Transverse colon (tissue), 4 donors: ENCODE results near the gene NDE1. TPM values are rescaled to one million over a fixed set of nuclear protein-coding genes. Genes with fewer than 3 reads are reported as not detected.
"Not testable (repeated sequence)": the region's sequence is repeated elsewhere in the genome, so short reads cannot be mapped to it uniquely, and the experiment has no call there.

ENCODE experiments used
- DNase-seq: peaks from one replicate; pipeline ENCODE4 v3.0.0-alpha.2; 2019
- H3K27ac ChIP-seq, 4 donors: fragments of 200-600 bp; sonication (generic); 2 replicates each; pipeline ENCODE4 v1.5.1; 2016 to 2018; ENCODE audit warnings: inconsistent platforms in 4 of 4
- H3K27me3 ChIP-seq: fragments of 200-600 bp; sonication (generic); 2 replicates; pipeline ENCODE4 v1.5.1; 2017; ENCODE audit warnings: inconsistent platforms
- H3K36me3 ChIP-seq, 4 donors: fragments of 200-600 bp; sonication (generic); 2 replicates each; pipeline ENCODE4 v1.5.1; 2017 to 2019; ENCODE audit warnings: inconsistent platforms in 4 of 4
- H3K4me1 ChIP-seq, 4 donors: fragments of 200-600 bp; sonication (generic); 2 replicates each; pipeline ENCODE4 v1.5.1; 2017 to 2020; ENCODE audit warnings: inconsistent platforms in 4 of 4
- H3K4me3 ChIP-seq, 4 donors: fragments of 200-600 bp; sonication (generic); 1 replicate in 1 of 4; 2 replicates in 3 of 4; pipeline versions ENCODE4 v1.5.1 to v1.6.1; 2017 to 2019; ENCODE audit warnings: inconsistent platforms in 4 of 4
- H3K9me3 ChIP-seq, 2 donors: fragments of 200-600 bp; sonication (generic); 2 replicates each; pipeline ENCODE4 v1.5.1; 2017 to 2019; ENCODE audit warnings: inconsistent platforms in 2 of 2
- EP300 ChIP-seq: sonication (generic); formaldehyde crosslinking; IDR thresholded peaks from one replicate; pipeline ENCODE4 v1.6.1; 2017; ENCODE audit warnings: antibody characterized with exemption, low read depth
- POLR2A ChIP-seq: fragments of 450-650 bp; IDR thresholded peaks from one replicate; pipeline ENCODE4 v1.6.1; 2016; ENCODE audit warnings: antibody characterized with exemption, mild to moderate bottlenecking, moderate library complexity
- POLR2AphosphoS5 ChIP-seq, 3 donors: sonication (generic); formaldehyde crosslinking; IDR thresholded peaks; one replicate each; pipeline ENCODE4 v1.6.1; 2016; ENCODE audit warnings: antibody characterized with exemption in 3 of 3
- WGBS, 2 donors: methylation state at CpG; one replicate each; pipeline ENCODE4 v1.1.5; 2018; ENCODE audit warnings: low coverage in 1 of 2; 5-methylcytosine and 5-hydroxymethylcytosine counted together
- in situ Hi-C, 4 donors: fragments of 200-750 bp; cut with MboI; loops; one replicate each; pipeline versions ENCODE4 v1.15.0 to v1.15.1; 2017; ENCODE audit warnings: low sequenced_read_pairs in 3 of 4, low pct_ligation_motif_present in 1 of 4, low pct_unique_long_range_greater_than_20kb in 1 of 4
- intact Hi-C: fragments of 100-400 bp; cut with DNase I; formaldehyde crosslinking; loops from one replicate; pipeline ENCODE4 v1.15.1; 2023; ENCODE audit warnings: low total_unique reads
- total RNA-seq, 4 donors: library from RNA; depleted of rRNA; stranded (reverse); fragments of >200 nt; gene quantifications; one replicate each; pipeline ENCODE4 v1.1.0, GENCODE V29; 2016
- TF ChIP-seq, protein P1 (sequence below), 5 experiments: fragments of 200-600 bp in 3 of 5; fragments of 450-650 bp in 2 of 5; sonication (generic) in 3 of 5; IDR thresholded peaks; 1 replicate in 2 of 5; 2 replicates in 3 of 5; pipeline ENCODE4 v1.5.1; 2016 to 2017; ENCODE audit warnings: antibody characterized with exemption in 5 of 5, inconsistent platforms in 3 of 5, mild to moderate bottlenecking in 2 of 5, moderate library complexity in 1 of 5

Gene NDE1
- total RNA-seq, 4 donors from 2014 or later = 21.0 to 47.6 (median 36.3) TPM

GRCh38 chr16:15723808-15724207 lies 73.8 kb downstream of the NDE1 start:
- in situ Hi-C loops (no loop called here), intact Hi-C loops (no loop called here)
- TF ChIP-seq EP300 (no peak), POLR2AphosphoS5 (IDR thresholded peaks at IDR 0.05) (no peak), POLR2A (no peak)
- TF ChIP-seq, protein P1, sequence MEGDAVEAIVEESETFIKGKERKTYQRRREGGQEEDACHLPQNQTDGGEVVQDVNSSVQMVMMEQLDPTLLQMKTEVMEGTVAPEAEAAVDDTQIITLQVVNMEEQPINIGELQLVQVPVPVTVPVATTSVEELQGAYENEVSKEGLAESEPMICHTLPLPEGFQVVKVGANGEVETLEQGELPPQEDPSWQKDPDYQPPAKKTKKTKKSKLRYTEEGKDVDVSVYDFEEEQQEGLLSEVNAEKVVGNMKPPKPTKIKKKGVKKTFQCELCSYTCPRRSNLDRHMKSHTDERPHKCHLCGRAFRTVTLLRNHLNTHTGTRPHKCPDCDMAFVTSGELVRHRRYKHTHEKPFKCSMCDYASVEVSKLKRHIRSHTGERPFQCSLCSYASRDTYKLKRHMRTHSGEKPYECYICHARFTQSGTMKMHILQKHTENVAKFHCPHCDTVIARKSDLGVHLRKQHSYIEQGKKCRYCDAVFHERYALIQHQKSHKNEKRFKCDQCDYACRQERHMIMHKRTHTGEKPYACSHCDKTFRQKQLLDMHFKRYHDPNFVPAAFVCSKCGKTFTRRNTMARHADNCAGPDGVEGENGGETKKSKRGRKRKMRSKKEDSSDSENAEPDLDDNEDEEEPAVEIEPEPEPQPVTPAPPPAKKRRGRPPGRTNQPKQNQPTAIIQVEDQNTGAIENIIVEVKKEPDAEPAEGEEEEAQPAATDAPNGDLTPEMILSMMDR (IDR thresholded peaks at IDR 0.05) = no peak
- WGBS, 2 donors = 82% methylated on average over 7 of the region's 7 CpGs; no CpG with 5 or more reads in 1 of the 2 donors
- Histone ChIP-seq H3K36me3 (peaks cover 0 to 49% (median 12%) of the 10 kb centered on the region in 4 donors), H3K27me3 (no peaks in the 10 kb centered on the region), H3K27ac (no peak overlapping the region), H3K4me3 (no peak overlapping the region), H3K9me3 (no peaks in the 10 kb centered on the region), H3K4me1 (peaks cover 0 to 9% (median 2%) of the 10 kb centered on the region in 4 donors)
- DNase-seq = no peak

DNA sequence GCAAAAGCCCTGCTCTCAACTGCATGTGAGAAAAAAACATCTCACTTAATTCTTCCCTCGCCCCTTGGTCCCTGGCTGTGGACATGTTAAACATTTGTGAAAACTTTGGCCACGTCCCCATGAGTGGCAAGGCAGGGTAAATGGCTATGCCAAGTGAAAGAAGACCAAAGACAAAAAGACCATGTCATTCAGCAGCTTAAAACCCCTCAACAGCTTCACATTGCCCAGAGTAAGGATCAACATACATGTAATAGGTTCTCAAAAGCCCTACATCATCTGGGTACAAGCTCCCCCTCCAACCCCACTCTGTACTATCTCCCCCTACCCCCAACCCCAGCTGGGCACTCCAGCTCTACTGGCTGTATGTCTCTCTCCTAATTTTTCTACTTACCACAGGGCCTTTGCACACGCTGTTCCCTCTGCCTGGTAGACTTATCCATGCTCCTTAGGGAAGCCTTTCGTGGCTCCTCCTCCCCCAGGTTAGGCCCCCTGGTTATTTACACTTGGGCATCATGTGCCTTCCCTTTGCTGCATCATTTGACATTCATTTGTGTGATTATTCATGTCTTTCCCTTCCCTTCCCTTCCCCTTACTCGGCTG lies 75.7 kb downstream of the NDE1 start:
- H3K36me3 ChIP-seq = peaks cover 0 to 30% (median 7%) of the 10 kb centered on the region in 4 donors
- no peak overlapping the region for H3K4me3 ChIP-seq
- intact Hi-C loops (no loop called here), in situ Hi-C loops (no loop called here)
- no peak for TF ChIP-seq POLR2A
- TF ChIP-seq, protein P1 (IDR thresholded peaks at IDR 0.05) = no peak
- no peak for TF ChIP-seq EP300
- no peak for TF ChIP-seq POLR2AphosphoS5 (IDR thresholded peaks at IDR 0.05)
- peak overlapping the region in 2 of 4 donors; percentile 40 to 48 for H3K27ac ChIP-seq
- peaks cover 0 to 9% (median 2%) of the 10 kb centered on the region in 4 donors for H3K4me1 ChIP-seq
- WGBS, 2 donors = 92 to 93% methylated on average over 3 to 5 of the region's 5 CpGs
- no peaks in the 10 kb centered on the region for H3K9me3 ChIP-seq
- no peaks in the 10 kb centered on the region for H3K27me3 ChIP-seq
- DNase-seq = no peak

- peak overlapping the region in 3 of 4 donors; percentile 28 to 48 (median 40) for H3K27ac ChIP-seq
- TF ChIP-seq EP300 (no peak), POLR2AphosphoS5 (IDR thresholded peaks at IDR 0.05) (peak in 1 of 3 donors; percentile 50)
- H3K27me3 ChIP-seq = no peaks in the 10 kb centered on the region
- 54% methylated on average over 18 of the region's 18 CpGs; no CpG with 5 or more reads in 1 of the 2 donors for WGBS, 2 donors
- intact Hi-C loops (no loop called here), in situ Hi-C loops (no loop called here)
- peaks cover 0 to 23% (median 4%) of the 10 kb centered on the region in 4 donors for H3K36me3 ChIP-seq
- DNase-seq = peak; percentile 79
- H3K4me3 ChIP-seq = no peak overlapping the region
- peaks cover 0 to 9% (median 2%) of the 10 kb centered on the region in 4 donors for H3K4me1 ChIP-seq
- H3K9me3 ChIP-seq = no peaks in the 10 kb centered on the region
Observed at GRCh38 chr16:15726715-15727114, 76.7 kb downstream of the NDE1 start.

DNA sequence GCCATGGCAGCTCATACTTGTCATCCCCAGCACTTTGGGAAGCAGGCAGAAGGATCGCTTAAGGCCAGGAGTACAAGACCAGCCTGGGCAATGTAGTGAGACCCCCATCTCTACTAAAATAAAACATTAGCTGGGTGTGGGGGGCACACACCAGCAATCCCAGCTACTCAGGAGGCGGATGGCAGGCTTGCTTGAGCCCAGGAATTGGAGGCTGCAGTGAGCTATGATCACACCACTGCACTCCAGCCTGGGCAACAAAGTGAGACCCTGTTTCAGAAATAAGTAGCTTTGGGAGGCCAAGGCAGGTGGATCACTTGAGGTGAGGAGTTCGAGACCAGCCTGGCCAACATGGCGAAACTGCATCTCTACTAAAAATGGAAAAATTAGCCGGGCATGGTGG lies 77.7 kb downstream of the NDE1 start:
- H3K4me3 ChIP-seq, in situ Hi-C loops, H3K9me3 ChIP-seq, intact Hi-C loops, H3K27me3 ChIP-seq, H3K4me1 ChIP-seq, DNase-seq: not testable (repeated sequence)
- H3K27ac ChIP-seq = peak overlapping the region in 2 of 4 donors; percentile 28 to 48
- WGBS, 2 donors = 92% methylated on average over 5 of the region's 5 CpGs; no CpG with 5 or more reads in 1 of the 2 donors
- peaks cover 0 to 23% (median 0%) of the 10 kb centered on the region in 4 donors for H3K36me3 ChIP-seq
- peak in 1 of 3 donors; percentile 5 for TF ChIP-seq POLR2AphosphoS5 (IDR thresholded peaks at IDR 0.05)

- TF ChIP-seq, protein P1 (IDR thresholded peaks at IDR 0.05) = no peak
- TF ChIP-seq POLR2AphosphoS5 (IDR thresholded peaks at IDR 0.05) (no peak), POLR2A (no peak), EP300 (no peak)
- Histone ChIP-seq H3K4me1 (peaks cover 0 to 9% (median 2%) of the 10 kb centered on the region in 4 donors), H3K27me3 (no peaks in the 10 kb centered on the region), H3K36me3 (peaks cover 0 to 20% (median 0%) of the 10 kb centered on the region in 4 donors), H3K9me3 (no peaks in the 10 kb centered on the region), H3K27ac (peak overlapping the region in 1 of 4 donors; percentile 8), H3K4me3 (no peak overlapping the region)
- in situ Hi-C loops (no loop called here), intact Hi-C loops (no loop called here)
- no peak for DNase-seq
- 88% methylated on average over 7 of the region's 7 CpGs; no CpG with 5 or more reads in 1 of the 2 donors for WGBS, 2 donors
Observed at GRCh38 chr16:15729152-15729551, 79.1 kb downstream of the NDE1 start.
